Activated T-helper 17 cell treated with anti-CD3 and anti-CD28 coated beads, Interleukin-2, amount 50 U/mL, for 72 hours (primary cell): ENCODE data around the gene FGD6. TPM values are rescaled to one million over a fixed set of nuclear protein-coding genes. Genes with fewer than 3 reads are reported as not detected.
"Not testable (repeated sequence)": the region's sequence is repeated elsewhere in the genome, so short reads cannot be mapped to it uniquely, and the experiment has no call there.

Experiments used
- ATAC-seq: fragments of 150-1000 bp; cut with Tn5 transposase; replicated peaks from 2 replicates; pipeline ENCODE4 v1.10.0; 2021; ENCODE audit warnings: mild to moderate bottlenecking, moderate library complexity
- H3K27ac Mint-ChIP-seq: one replicate; pipeline ENCODE4 v1.8.0; 2022; ENCODE audit warnings: mixed read lengths
- H3K27me3 Mint-ChIP-seq: one replicate; pipeline ENCODE4 v1.8.0; 2022; ENCODE audit warnings: mixed read lengths
- H3K36me3 Mint-ChIP-seq: one replicate; pipeline ENCODE4 v1.8.0; 2022; ENCODE audit warnings: low read depth, mild to moderate bottlenecking, mixed read lengths
- H3K4me1 Mint-ChIP-seq: one replicate; pipeline ENCODE4 v1.8.0; 2022; ENCODE audit warnings: mixed read lengths
- H3K4me3 Mint-ChIP-seq: one replicate; pipeline ENCODE4 v1.8.0; 2022; ENCODE audit warnings: mild to moderate bottlenecking, mixed read lengths
- H3K9me3 Mint-ChIP-seq: one replicate; pipeline ENCODE4 v1.8.0; 2022; ENCODE audit warnings: mixed read lengths
- total RNA-seq, 2 donors: library from RNA; stranded (reverse); gene quantifications; one replicate each; pipeline ENCODE4 v1.2.3, GENCODE V29; 2022

FGD6 gene
- total RNA-seq, 2 donors from 2014 or later, result 1.4 to 2.6 TPM

DNA sequence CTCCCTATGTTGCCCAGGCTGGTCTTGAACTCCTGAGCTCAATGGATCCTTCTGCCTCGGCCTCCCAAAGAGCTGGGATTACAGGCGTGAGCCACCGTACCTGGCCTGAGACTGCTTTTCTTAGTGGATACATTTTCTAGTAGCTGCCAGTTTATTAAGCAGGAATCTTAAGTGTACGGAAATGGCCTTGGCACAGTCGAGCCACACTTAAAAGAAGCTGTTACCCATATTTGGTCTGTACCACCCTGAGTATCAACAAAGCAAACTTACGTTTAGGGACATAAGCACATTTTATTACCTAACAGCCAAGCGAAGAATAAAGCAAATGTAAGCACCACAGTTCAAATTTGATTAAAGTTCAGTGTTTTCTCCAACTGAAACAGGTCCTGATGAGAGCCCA is 93.2 kb downstream of the FGD6 start:
- H3K9me3 Mint-ChIP-seq, result no peaks in the 10 kb centered on the region
- H3K4me1 Mint-ChIP-seq, result no peaks in the 10 kb centered on the region
- H3K27ac Mint-ChIP-seq, result no peak overlapping the region
- no peak for ATAC-seq
- no peaks in the 10 kb centered on the region for H3K27me3 Mint-ChIP-seq
- no peaks in the 10 kb centered on the region for H3K36me3 Mint-ChIP-seq
- H3K4me3 Mint-ChIP-seq, result no peak overlapping the region

DNA sequence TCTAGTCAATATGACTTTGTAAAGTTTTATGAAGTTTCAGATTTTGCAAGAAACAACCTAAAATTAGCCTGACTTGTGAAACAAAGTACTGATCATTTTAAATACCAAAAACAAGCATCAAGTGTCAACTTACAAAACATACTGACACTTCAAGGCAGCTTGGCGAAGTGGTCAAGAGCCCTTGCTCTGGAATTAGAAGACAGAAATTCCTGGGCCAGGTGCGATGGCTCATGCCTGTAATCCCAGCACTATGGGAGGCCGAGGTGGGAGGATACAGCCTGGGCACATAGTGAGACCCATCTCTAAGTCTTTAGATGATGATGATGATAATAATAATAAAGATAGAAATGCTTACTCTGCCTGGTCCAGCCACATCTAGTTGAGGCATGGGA is 98.5 kb downstream of the FGD6 start:
- H3K27me3 Mint-ChIP-seq, result no peaks in the 10 kb centered on the region
- H3K27ac Mint-ChIP-seq, result no peak overlapping the region
- no peak for ATAC-seq
- no peak overlapping the region for H3K4me3 Mint-ChIP-seq
- no peaks in the 10 kb centered on the region for H3K9me3 Mint-ChIP-seq
- no peaks in the 10 kb centered on the region for H3K36me3 Mint-ChIP-seq
- peaks cover 10% of the 10 kb centered on the region for H3K4me1 Mint-ChIP-seq

DNA sequence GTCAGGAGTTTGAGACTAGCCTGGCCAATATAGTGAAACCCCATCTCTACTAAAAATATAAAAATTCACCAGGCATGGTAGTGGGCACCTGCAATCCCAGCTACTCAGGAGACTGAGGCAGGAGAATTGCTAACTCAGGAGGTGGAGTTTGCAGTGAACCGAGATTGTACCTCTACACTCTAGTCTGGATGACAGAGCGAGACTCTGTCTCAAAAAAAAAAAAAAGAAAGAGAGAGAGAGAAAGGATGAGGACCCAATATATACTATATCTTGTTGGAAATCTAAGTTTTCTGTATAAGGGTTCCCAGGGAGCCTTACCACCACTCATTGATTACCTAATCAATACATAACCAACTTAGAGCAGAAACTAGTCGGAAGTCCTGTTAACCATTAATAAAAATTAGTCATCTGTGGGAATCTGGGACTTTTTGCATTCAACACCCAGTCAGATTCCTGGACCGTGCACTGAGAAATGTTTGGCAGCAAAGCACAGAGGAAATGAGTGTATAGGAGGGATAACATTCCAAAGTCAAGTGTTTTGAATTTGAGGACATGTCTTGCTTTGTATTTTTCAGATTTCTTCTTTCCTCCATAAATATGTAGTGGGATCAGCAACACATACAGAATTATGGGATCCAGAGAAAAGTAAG is 99.0 kb downstream of the FGD6 start:
- Mint-ChIP-seq H3K36me3 (no peaks in the 10 kb centered on the region), H3K4me1 (peaks cover 10% of the 10 kb centered on the region), H3K9me3 (no peaks in the 10 kb centered on the region), H3K27ac (no peak overlapping the region), H3K27me3 (no peaks in the 10 kb centered on the region), H3K4me3 (no peak overlapping the region)
- ATAC-seq, result no peak

DNA sequence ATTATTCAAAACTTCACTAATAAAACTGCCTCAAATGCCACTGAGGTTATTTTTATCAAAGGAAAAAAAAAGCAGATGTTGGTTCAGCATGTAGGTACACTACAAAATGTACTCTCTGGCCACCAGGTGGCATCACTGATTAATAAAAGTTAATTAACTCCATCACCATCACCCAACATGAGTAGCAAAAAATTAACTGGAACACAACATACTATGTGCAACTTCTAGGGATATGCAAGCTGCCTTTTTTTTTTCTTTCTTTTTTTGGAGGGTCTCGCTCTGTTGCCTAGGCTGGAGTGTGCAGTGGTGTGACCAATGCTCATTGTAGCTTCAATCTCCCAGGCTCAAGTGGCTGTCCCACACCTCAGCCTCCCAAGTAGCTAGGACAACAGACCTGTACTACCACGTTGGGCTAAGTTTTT is 100.1 kb downstream of the FGD6 start:
- H3K27me3 Mint-ChIP-seq, result no peaks in the 10 kb centered on the region
- peak overlapping the region; percentile 94 for H3K27ac Mint-ChIP-seq
- peaks cover 10% of the 10 kb centered on the region for H3K4me1 Mint-ChIP-seq
- H3K9me3 Mint-ChIP-seq, result no peaks in the 10 kb centered on the region
- H3K36me3 Mint-ChIP-seq, result no peaks in the 10 kb centered on the region
- ATAC-seq, result peak; percentile 68
- H3K4me3 Mint-ChIP-seq, result no peak overlapping the region

DNA sequence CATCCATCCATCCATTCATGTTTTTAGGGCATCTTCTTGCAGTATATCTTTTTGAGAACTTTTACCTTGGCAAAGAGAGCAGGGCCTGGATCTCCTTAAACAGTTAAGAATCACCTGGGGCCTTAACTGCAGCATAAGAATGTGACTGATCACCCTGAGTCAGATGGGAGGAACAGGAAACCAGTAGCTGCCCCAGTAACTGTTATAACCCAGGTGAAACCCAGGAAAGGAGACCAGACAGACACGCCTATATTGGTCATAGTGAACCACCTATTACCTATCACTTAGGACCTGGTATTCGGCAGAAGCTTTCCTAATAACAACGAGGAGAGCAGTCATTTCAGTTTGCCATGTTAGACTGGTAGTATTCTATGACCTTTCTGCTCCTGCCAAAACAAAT is 100.5 kb downstream of the FGD6 start:
- H3K9me3 Mint-ChIP-seq, result no peaks in the 10 kb centered on the region
- peak overlapping the region; percentile 66 for H3K4me3 Mint-ChIP-seq
- H3K27me3 Mint-ChIP-seq, result no peaks in the 10 kb centered on the region

DNA sequence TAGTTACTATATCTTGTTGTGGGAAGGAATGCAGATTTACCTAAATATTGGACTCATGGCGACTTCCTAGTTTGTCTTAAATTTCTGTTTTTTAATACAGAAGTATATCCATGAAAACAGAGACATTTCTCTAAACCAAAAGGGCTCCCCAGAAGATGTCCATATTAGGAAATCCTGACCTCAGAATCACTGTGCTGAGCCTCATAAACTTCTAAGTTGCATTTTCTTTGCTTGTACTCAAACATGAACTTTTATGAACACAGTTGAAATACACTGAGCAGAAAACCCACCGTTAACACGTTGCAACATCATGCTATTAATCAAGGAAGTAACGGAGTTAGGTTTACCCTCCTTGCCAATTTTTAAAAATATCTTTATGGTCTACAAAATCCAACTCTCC is 100.9 kb downstream of the FGD6 start:
- no peak for ATAC-seq
- peak overlapping the region; percentile 94 for H3K27ac Mint-ChIP-seq
- no peaks in the 10 kb centered on the region for H3K27me3 Mint-ChIP-seq
- H3K4me1 Mint-ChIP-seq, result peaks cover 10% of the 10 kb centered on the region
- H3K4me3 Mint-ChIP-seq, result peak overlapping the region; percentile 66
- H3K36me3 Mint-ChIP-seq, result no peaks in the 10 kb centered on the region
- H3K9me3 Mint-ChIP-seq, result no peaks in the 10 kb centered on the region

More for the DNA sequence above, 100.5 kb downstream of the FGD6 start:
- Mint-ChIP-seq H3K4me1 (peaks cover 10% of the 10 kb centered on the region), H3K36me3 (no peaks in the 10 kb centered on the region), H3K27ac (peak overlapping the region; percentile 94)
- peak; percentile 92 for ATAC-seq

DNA sequence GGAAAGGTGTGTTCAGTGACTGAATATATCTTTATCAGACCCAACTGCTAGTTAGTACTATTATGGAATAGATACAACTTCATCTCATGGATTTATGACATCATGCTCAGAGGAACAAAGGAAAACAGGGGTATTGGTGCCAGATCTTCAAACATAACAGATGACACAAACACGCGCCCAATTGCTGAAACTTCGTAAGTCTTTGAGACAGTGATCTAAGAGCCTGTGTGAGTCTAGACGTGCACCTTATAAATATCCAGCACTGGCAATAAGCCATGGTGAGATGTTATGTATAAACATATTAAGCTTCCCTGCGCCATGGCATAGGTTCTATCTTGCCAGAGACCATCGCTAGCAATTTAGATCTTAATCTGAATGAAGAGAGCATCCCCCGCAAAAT is 101.6 kb downstream of the FGD6 start:
- ATAC-seq, result no peak
- H3K36me3 Mint-ChIP-seq, result no peaks in the 10 kb centered on the region
- H3K27ac Mint-ChIP-seq, result no peak overlapping the region
- no peaks in the 10 kb centered on the region for H3K9me3 Mint-ChIP-seq
- no peaks in the 10 kb centered on the region for H3K27me3 Mint-ChIP-seq
- no peak overlapping the region for H3K4me3 Mint-ChIP-seq
- peaks cover 10% of the 10 kb centered on the region for H3K4me1 Mint-ChIP-seq

DNA sequence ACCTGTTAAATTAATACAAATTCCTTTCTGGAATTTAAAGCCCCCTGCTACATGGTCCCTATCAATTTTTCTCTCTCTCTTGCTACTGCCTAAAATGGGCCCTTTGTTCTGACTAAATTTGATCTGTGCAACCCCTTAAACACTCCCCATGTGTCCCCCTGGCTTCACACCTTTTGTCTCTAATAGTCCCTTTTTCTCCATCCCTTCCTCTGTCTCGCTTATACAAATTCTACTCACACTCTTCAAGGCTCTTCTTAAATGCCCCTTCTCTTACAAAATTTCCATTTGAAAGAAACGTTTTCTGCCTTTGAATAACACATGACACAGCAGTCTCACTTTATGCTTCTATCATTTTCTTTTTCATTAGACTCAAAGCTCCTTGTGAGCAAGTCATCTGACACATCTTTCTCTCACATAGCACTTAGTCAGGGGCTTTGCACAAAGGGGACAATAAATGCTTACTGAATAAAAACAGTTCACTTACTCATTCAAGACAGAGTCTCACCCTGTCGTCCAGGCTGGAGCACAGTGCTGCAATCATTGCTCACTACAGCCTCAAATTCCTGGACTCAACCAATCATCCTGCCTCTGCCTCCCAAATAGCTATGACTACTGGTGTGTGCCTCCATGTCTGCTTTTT is 102.4 kb downstream of the FGD6 start:
- Mint-ChIP-seq H3K4me3 (peak overlapping the region; percentile 6), H3K27me3 (no peaks in the 10 kb centered on the region), H3K4me1 (peaks cover 10% of the 10 kb centered on the region), H3K27ac (peak overlapping the region; percentile 49), H3K9me3 (no peaks in the 10 kb centered on the region), H3K36me3 (no peaks in the 10 kb centered on the region)
- ATAC-seq, result peak; percentile 74

DNA sequence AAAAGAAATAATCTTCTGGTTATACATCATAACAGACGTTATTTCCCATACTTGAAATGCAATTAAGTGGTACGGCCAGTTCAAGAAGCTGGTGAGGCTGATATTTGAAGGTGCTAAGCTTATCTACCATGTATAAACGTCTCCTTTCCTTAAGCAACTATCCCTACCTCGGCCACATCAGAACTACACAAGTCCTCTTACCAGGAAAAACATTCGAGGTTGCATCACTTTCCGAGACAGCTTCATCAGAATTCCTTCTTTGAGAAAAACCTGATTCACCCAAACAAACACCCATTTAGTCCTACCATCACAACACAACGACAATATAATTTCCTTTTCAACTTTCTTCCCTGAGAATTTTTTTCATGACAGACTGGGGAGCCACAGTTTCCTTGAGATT is 109.9 kb downstream of the FGD6 start:
- no peaks in the 10 kb centered on the region for H3K36me3 Mint-ChIP-seq

DNA sequence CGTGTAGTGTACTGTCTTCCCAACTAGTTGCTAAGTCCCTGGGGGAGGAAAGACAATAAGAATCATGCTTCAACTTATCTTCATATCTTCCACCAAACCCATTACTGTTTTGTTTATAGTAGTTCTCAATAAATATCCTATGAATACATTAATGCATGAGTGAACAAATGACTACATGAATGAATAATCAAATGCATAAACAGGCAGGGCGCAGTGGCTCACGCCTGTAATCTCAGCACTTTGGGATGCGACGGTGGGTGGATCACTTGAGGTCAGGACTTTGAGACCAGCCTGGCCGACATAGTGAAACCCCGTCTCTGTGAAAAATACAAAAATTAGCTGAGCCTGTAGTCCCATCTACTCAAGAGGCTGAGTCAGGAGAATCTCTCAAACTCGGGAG is 111.7 kb downstream of the FGD6 start:
- Mint-ChIP-seq H3K4me1 (peaks cover 7% of the 10 kb centered on the region), H3K9me3 (no peaks in the 10 kb centered on the region), H3K36me3 (no peaks in the 10 kb centered on the region), H3K27ac (peak overlapping the region; percentile 51), H3K4me3 (no peak overlapping the region), H3K27me3 (no peaks in the 10 kb centered on the region)
- no peak for ATAC-seq

More for the DNA sequence above, 109.9 kb downstream of the FGD6 start:
- Mint-ChIP-seq H3K4me3 (no peak overlapping the region), H3K4me1 (peaks cover 7% of the 10 kb centered on the region), H3K27me3 (no peaks in the 10 kb centered on the region), H3K9me3 (no peaks in the 10 kb centered on the region), H3K27ac (no peak overlapping the region)
- no peak for ATAC-seq

DNA sequence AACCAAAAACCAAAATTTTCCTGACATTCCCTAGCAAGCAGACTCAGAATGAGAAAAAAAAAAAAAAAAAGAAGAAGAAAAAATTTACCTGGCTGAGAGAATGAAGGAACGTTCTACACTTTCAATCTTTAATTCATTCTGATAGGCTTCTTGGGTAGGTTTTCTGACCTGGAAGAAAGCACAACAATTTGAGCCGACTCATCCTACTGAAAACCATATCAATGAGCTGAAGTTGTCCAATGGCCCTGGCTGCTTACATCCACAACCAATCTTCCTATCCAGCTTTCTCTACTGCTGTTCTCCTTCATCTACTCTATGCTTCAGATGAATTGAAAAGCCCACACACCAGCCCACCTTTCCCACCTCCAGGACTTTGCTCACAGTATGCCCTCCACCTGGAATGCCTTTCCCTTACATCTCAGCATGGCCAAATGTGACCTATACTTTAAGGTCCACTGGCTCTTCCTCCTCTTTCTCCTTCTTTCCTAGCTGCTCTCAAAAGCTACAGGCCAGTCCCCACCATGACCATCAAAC is 112.3 kb downstream of the FGD6 start:
- H3K9me3 Mint-ChIP-seq, result no peaks in the 10 kb centered on the region
- H3K27ac Mint-ChIP-seq, result peak overlapping the region; percentile 51
- H3K36me3 Mint-ChIP-seq, result no peaks in the 10 kb centered on the region
- no peak for ATAC-seq
- no peak overlapping the region for H3K4me3 Mint-ChIP-seq
- H3K4me1 Mint-ChIP-seq, result peaks cover 7% of the 10 kb centered on the region
- no peaks in the 10 kb centered on the region for H3K27me3 Mint-ChIP-seq

DNA sequence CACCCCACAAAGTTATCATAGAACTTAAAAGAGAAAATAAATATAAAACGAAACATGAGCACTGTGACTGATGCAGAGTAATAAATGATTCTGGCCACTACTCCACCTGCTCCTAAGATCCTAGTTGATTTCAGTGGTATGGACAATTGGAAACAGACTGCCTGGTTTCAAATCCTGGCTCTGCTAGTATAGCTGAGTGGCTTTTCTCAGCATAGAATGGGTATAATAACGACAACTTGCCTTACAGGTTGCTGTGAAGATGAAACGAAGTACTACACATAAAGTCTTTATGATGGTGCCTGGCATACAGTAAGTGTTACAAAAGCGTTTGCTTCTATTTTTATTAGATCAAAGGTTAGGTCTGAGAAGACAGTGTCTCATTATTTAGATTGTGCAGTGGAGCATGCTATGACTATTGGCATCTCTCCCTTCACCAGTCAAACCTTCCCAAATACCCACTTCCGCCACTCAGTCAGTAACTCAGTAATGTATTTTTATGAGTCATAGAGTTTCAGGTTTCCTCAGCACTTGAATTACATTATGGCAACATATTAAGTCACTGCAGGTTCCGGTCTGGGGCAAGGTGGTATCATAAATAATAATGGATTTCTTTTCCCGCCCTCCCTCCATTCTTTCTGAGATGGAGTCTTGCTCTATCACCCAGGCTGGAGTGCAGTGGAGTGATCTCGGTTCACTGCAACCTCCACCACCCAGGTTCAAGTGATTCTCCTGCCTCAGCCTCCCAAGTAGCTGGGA is 114.2 kb downstream of the FGD6 start:
- Mint-ChIP-seq H3K27me3 (no peaks in the 10 kb centered on the region), H3K4me3 (peak overlapping the region; percentile 55), H3K27ac (peak overlapping the region; percentile 69), H3K9me3 (no peaks in the 10 kb centered on the region), H3K36me3 (no peaks in the 10 kb centered on the region), H3K4me1 (peaks cover 7% of the 10 kb centered on the region)
- ATAC-seq, result peak; percentile 99

DNA sequence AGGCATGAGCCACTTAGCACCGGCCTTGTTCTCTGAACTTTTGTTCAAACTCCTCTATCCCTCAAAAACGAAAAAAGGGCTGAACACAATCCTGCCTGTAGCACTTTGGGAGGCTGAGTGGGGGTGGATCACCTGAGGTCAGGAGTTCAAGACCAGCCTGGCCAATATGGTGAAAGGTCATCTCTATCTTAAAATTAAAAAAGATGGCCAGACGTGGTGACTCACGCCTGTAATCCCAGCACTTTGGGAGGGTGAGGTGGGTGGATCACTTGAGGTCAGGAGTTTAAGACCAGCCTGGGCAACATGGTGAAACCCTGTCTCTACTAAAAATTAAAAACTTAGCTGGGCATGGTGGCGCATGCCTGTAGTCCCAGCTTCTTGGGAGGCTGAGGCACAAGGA is 115.3 kb downstream of the FGD6 start:
- Mint-ChIP-seq H3K27ac (peak overlapping the region; percentile 69), H3K4me3 (peak overlapping the region; percentile 55)
- H3K27me3 Mint-ChIP-seq, H3K9me3 Mint-ChIP-seq, ATAC-seq, H3K4me1 Mint-ChIP-seq, H3K36me3 Mint-ChIP-seq: not testable (repeated sequence)

DNA sequence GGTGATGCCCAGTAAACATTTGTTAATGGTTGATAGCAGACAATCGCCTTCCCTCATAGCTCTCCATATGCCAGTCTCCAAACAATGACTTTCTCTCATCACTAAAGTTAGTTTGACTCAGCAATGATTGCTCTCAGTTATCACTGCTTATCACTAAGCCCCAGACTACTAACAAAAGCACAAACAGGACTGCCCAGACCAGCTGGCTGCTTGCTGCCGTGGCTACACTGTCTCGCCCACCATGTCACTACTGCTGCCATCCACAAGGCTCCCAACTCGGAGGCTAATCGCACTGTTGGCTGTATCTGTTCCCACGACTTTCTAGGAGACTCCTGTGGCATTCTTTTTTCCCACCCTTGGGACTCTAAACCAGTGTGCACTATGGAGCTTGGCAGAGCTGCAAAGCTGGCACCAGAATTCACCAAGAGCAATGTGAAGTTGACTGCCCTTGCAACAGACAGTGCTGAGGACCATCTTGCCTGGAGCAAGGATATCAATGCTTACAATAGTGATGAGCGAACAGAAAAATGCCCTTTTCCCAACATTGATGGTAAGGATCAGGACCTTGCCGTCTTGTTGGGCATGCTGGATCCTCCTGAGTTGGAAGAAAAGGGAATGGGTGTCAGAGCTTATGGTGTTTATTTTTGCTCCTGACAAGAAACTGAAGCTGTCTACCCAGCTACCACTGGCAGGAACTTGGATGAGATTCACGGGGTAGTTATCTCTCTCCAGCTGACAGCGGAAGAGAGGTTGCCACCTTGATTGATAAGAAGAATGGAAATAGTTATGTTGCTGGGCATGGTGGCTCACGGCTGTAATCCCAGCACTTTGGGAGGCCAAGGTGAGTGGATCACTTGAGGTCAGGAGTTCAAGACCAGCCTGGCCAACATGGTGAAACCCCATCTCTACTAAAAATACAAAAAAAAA is 116.7 kb downstream of the FGD6 start:
- no peaks in the 10 kb centered on the region for H3K9me3 Mint-ChIP-seq
- H3K27ac Mint-ChIP-seq, result no peak overlapping the region
- ATAC-seq, result no peak
- peaks cover 7% of the 10 kb centered on the region for H3K4me1 Mint-ChIP-seq
- no peaks in the 10 kb centered on the region for H3K27me3 Mint-ChIP-seq
- no peaks in the 10 kb centered on the region for H3K36me3 Mint-ChIP-seq
- H3K4me3 Mint-ChIP-seq, result no peak overlapping the region
